Renal cortex interstitium (tissue), 15 donors: ENCODE results near the gene TSPY10. TPM values are rescaled to one million over a fixed set of nuclear protein-coding genes. Genes with fewer than 3 reads are reported as not detected.
"Not testable (repeated sequence)": the region's sequence is repeated elsewhere in the genome, so short reads cannot be mapped to it uniquely, and the experiment has no call there.

Experiments
- DNase-seq, 11 donors: peaks; one replicate each; pipeline ENCODE4 v3.0.0-alpha.2; 2013; ENCODE audit warnings: low read depth in 9 of 11, low spot score in 4 of 11; ENCODE audit errors: extremely low read depth in 1 of 11
- long read RNA-seq, 16 experiments: transcript quantifications; one replicate each; lab custom pipeline, GENCODE V29; 2026
- polyA plus RNA-seq, 3 donors: library from polyadenylated mRNA; unstranded; fragments of 120-200 nt; gene quantifications; one replicate each; pipeline ENCODE4 v1.2.1, GENCODE V29; 2013; ENCODE audit not compliant: insufficient read length in 3 of 3

TSPY10 gene, protein sequence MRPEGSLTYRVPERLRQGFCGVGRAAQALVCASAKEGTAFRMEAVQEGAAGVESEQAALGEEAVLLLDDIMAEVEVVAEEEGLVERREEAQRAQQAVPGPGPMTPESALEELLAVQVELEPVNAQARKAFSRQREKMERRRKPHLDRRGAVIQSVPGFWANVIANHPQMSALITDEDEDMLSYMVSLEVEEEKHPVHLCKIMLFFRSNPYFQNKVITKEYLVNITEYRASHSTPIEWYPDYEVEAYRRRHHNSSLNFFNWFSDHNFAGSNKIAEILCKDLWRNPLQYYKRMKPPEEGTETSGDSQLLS
- polyA plus RNA-seq, result not detected
- long read RNA-seq, donor 1, result 0 reads
- long read RNA-seq, donor 2, result 0 reads
- long read RNA-seq, donor 3, result 0 reads
- long read RNA-seq, donor 4, result 0 reads
- long read RNA-seq, donor 5, result 0 reads
- long read RNA-seq, donor 6, result 0 reads
- long read RNA-seq, donor 7, result 0 reads
- long read RNA-seq, donor 8, result 0 reads
- long read RNA-seq, donor 9, result 0 reads
- long read RNA-seq, donor 10, result 0 reads
- long read RNA-seq, donor 11, result 0 reads
- long read RNA-seq, donor 12, result 0 reads
- long read RNA-seq, donor 13, result 0 reads
- long read RNA-seq, donor 14, result 0 reads
- long read RNA-seq, donor 15, result 0 reads
- long read RNA-seq, donor 16, result 0 reads

DNA sequence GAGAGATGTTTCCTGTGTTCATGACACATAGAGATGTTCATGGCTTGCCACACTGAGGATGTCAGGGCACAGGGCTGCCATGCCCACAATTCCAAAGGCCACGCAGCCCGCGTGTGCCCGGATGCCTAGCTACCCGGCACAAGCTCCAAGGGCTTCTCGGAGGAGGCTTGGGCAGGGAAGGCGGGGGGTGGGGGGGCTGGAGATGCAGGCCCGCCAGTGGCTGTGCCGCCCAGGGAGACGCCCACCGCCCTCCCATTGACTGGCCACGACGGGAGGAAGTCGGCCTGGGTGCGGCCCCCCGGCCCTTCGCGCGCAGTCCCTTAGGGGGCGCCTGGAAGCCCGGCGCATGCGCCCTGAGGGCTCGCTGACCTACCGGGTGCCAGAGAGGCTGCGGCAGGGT is at the start of gene TSPY10:
TSS of gene TSPY10 (plus strand) at position 301 of the 400 bp plus-strand sequence. CDS start at position 347, 46 bp downstream.
- DNase-seq, result not testable (repeated sequence)

DNA sequence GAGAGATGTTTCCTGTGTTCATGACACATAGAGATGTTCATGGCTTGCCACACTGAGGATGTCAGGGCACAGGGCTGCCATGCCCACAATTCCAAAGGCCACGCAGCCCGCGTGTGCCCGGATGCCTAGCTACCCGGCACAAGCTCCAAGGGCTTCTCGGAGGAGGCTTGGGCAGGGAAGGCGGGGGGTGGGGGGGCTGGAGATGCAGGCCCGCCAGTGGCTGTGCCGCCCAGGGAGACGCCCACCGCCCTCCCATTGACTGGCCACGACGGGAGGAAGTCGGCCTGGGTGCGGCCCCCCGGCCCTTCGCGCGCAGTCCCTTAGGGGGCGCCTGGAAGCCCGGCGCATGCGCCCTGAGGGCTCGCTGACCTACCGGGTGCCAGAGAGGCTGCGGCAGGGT is 40.7 kb upstream of the TSPY10 start, which contains the start of gene TSPY9:
TSS of gene TSPY9 (plus strand) at position 301 of the 400 bp plus-strand sequence. CDS start at position 347, 46 bp downstream.
- DNase-seq, result not testable (repeated sequence)

DNA sequence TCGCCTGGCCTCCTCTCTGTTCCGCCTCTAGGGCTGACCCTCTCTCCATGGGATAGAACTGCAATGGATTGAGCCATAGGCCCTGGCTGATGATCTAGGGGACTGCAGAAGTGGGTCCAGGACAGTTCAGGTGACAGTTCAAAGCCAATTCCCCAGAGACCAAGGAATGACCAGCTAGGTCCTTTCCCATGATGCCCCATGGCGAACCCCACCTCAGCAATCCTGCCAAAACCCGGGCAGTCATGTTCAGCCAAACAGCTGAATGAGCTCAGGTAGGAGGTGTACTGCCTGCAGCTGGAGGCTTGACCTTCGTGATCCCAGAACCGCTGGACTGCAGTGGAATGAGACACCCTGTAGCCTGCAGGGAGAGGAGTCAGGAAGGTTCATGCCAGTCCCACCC is 23.3 kb upstream of the TSPY10 start:
- not testable (repeated sequence) for DNase-seq

DNA sequence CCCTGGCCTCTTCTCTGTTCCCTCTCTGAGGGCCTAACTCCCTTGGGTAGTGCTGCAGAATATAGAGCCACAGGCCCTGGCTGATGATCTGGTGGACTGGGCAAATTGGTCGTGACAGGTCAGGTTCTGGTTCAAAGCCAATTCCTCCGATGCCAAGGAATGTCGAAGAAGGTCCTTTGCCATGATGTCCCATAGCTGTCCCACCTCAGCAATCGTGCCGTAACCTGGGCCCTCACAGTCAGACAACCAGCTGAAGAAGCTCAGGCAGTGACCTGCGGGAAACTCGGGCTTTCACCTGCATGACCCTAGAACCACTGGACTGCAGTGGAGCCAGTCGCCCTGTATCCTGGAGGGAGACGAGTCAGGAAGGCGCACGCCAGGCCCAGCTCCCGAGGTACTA is 11.4 kb upstream of the TSPY10 start:
- not testable (repeated sequence) for DNase-seq

Other genes with a start within 250 kb of the TSPY10 start
- gene TSPY4, start 190.4 kb upstream of the TSPY10 start, polyA plus RNA-seq, result not detected
- not detected for gene TSPY8, start 170.1 kb upstream of the TSPY10 start, polyA plus RNA-seq
- not detected for gene TSPY3, start 129.5 kb upstream of the TSPY10 start, polyA plus RNA-seq
- gene TSPY1, start 60.9 kb upstream of the TSPY10 start, polyA plus RNA-seq, result not detected
- not detected for gene TSPY9, start 40.6 kb upstream of the TSPY10 start, polyA plus RNA-seq